IMR-90 (cell line): ENCODE measurements around the gene ATG9B.

Source experiments
- CTCF ChIP-seq: conservative IDR thresholded peaks from 2 replicates; pipeline ENCODE4 v1.5.1; 2012; ENCODE audit warnings: mild to moderate bottlenecking, low read depth, low read length, improper control_type of control experiment
- NFE2L2 ChIP-seq: fragments of 150-350 bp; IDR thresholded peaks from 2 replicates; pipeline ENCODE4 v1.6.1; 2016; ENCODE audit warnings: low read depth, mild to moderate bottlenecking, low read length
- POLR2A ChIP-seq: IDR thresholded peaks from 2 replicates; pipeline ENCODE4 v1.6.1; 2012; ENCODE audit warnings: mild to moderate bottlenecking, low read depth, low read length

- TF ChIP-seq CTCF = no peak
- no peak for TF ChIP-seq NFE2L2
- no peak for TF ChIP-seq POLR2A
Measured at GRCh38 chr7:151034312-151035025, 10.2 kb upstream of the ATG9B start.
